IPS DF 6.9 (cell line): ENCODE measurements around the gene APOOL.

Source experiments
- DNase-seq: peaks from one replicate; pipeline ENCODE4 v3.0.0-alpha.2; 2013; ENCODE audit warnings: low read depth, low spot score
- H3K27ac ChIP-seq: one replicate; pipeline ENCODE4 v1.5.1; 2013; ENCODE audit warnings: low read length, control low read depth
- H3K27me3 ChIP-seq: 2 replicates; pipeline ENCODE4 v1.6.1; 2013; ENCODE audit warnings: mild to moderate bottlenecking, low read length; ENCODE audit not compliant: control insufficient read depth, insufficient read depth
- H3K36me3 ChIP-seq: 2 replicates; pipeline ENCODE4 v1.6.1; 2013; ENCODE audit warnings: low read length; ENCODE audit not compliant: control insufficient read depth, insufficient read depth
- H3K4me1 ChIP-seq: 2 replicates; pipeline ENCODE4 v1.6.1; 2013; ENCODE audit warnings: low read length; ENCODE audit not compliant: control insufficient read depth, insufficient read depth
- H3K4me3 ChIP-seq: 2 replicates; pipeline ENCODE4 v1.5.1; 2013; ENCODE audit warnings: mild to moderate bottlenecking, low read length
- H3K9me3 ChIP-seq: 2 replicates; pipeline ENCODE4 v1.6.1; 2013; ENCODE audit warnings: low read length, inconsistent platforms; ENCODE audit not compliant: control insufficient read depth, insufficient read depth
- WGBS: extraction: QIAGEN DNeasy Blood & Tissue Kit; methylation state at CpG from one replicate; pipeline ENCODE4 v1.1.7; 2013; ENCODE audit warnings: mixed read lengths, missing lambda C conversion rate; ENCODE audit not compliant: insufficient read length, insufficient coverage; 5-methylcytosine and 5-hydroxymethylcytosine counted together

APOOL gene

DNA sequence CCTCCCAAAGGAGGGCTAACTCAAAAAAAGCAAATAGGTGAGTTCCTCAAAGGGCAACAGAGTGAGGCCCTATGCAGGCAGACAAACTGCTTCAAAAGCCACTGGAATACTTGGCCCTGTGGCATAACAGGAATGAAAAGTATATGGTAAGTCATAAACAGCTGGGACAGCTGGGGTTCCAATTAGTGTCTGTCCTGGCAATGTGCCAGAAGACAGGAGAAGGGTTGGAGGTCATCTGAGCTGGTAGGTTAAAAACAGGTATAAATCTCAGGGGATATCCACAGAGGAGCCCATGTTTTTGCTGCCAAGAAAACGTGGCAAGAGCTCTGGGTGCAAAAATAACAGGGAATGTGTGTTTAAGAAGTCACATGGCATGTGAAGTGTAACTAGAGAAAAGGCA, 111.6 kb downstream of the APOOL start:
- DNase-seq, result no peak
- no peaks in the 10 kb centered on the region for H3K9me3 ChIP-seq
- no peak overlapping the region for H3K4me3 ChIP-seq
- H3K36me3 ChIP-seq, result no peaks in the 10 kb centered on the region
- H3K27ac ChIP-seq, result no peak overlapping the region
- no peaks in the 10 kb centered on the region for H3K4me1 ChIP-seq
- no CpG with 5 or more reads among the region's 1 CpG for WGBS
- no peaks in the 10 kb centered on the region for H3K27me3 ChIP-seq

DNA sequence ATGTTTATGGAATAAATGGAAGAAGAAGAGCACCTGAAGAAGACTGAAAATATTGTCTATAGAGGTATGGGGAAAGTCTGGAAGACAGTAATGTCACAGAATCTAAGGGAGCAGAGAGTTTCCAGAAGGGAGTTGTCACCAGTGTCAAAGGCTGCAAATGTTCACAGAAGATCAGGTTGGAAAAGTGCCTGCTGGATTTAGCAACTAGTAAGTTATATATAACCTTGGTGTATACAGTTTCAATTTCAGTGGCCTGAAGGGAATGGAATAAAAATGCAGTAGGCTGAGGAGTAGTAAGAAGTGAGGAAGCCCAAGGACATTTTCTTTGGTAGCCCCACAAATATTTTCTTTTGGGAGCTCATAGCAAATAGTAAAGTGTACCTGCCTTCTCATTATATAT, 132.7 kb downstream of the APOOL start:
- Histone ChIP-seq H3K27ac (no peak overlapping the region), H3K4me3 (no peak overlapping the region)
- DNase-seq, result no peak

DNA sequence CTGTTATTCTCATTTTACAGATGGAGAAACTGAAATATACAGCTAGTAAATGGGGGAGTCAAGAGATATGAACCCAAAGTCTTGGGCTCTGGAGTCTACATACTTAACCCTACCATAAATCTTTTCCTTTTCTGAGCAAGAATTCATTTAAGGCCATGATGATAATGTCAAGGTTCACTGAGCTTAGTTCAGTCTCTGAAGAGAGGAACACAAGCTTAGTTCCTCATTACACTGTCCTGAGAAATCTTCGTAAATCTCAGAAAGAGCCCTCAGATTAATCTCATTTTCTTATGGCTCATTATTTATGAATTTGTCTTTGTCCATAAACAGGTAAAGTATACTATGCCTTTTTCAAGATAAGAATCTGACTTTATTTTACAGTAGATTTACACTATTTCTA, 135.7 kb downstream of the APOOL start:
- no peak for DNase-seq
- no peaks in the 10 kb centered on the region for H3K9me3 ChIP-seq

More for the DNA sequence above, 132.7 kb downstream of the APOOL start:
- Histone ChIP-seq H3K4me1 (no peaks in the 10 kb centered on the region), H3K27me3 (no peaks in the 10 kb centered on the region), H3K36me3 (no peaks in the 10 kb centered on the region), H3K9me3 (no peaks in the 10 kb centered on the region)

GRCh38 chrX:85140964-85141363, 137.3 kb downstream of the APOOL start:
- Histone ChIP-seq H3K4me1 (no peaks in the 10 kb centered on the region), H3K9me3 (no peaks in the 10 kb centered on the region), H3K27me3 (no peaks in the 10 kb centered on the region), H3K4me3 (no peak overlapping the region), H3K36me3 (no peaks in the 10 kb centered on the region), H3K27ac (no peak overlapping the region)
- WGBS, result no CpG with 5 or more reads among the region's 1 CpG
- DNase-seq, result no peak

More for the DNA sequence above, 135.7 kb downstream of the APOOL start:
- no CpG with 5 or more reads among the region's 1 CpG for WGBS
- H3K27ac ChIP-seq, result no peak overlapping the region
- H3K36me3 ChIP-seq, result no peaks in the 10 kb centered on the region
- no peaks in the 10 kb centered on the region for H3K4me1 ChIP-seq
- H3K27me3 ChIP-seq, result no peaks in the 10 kb centered on the region
- H3K4me3 ChIP-seq, result no peak overlapping the region
